ENCODE measurements around the gene PARD6G. TPM values are rescaled to one million over a fixed set of nuclear protein-coding genes. Genes with fewer than 3 reads are reported as not detected.

PARD6G gene
- total and polyA plus RNA-seq, 2 experiments from 2014 or later = 8.2 to 11.8 TPM

- DNase-seq (ENCODE audit: low spot score) = no peak
- WGBS (ENCODE audit: low lambda C conversion rate, missing lambda C conversion rate) = 98% methylated on average over 77 of the region's 109 CpGs
- Histone ChIP-seq H3K36me3 (replicated peaks; ENCODE audit: insufficient read depth, low read depth) (no peaks in the 10 kb centered on the region), H3K9me3 (ENCODE audit: low read depth) (no peaks in the 10 kb centered on the region), H3K27me3 (no peaks in the 10 kb centered on the region), H3K4me1 (ENCODE audit: insufficient read depth) (no peaks in the 10 kb centered on the region), H3K4me2 (no peak overlapping the region), H3K79me2 (no peaks in the 10 kb centered on the region), H3K9me2 (replicated peaks; ENCODE audit: insufficient read depth) (no peaks in the 10 kb centered on the region), H4K20me1 (ENCODE audit: insufficient read depth, poor library complexity, severe bottlenecking) (no peaks in the 10 kb centered on the region), H3K4me3 (no peak overlapping the region), H3K27ac (no peak overlapping the region), H2AFZ (no peak overlapping the region)
- no peak for TF ChIP-seq CTCF (IDR thresholded peaks at IDR 0.05; ENCODE audit: poor library complexity)
- no peak for TF ChIP-seq EZH2phosphoT487 (IDR thresholded peaks at IDR 0.05; ENCODE audit: low read depth, severe bottlenecking, unreplicated experiment)
- TF ChIP-seq EZH2 (IDR thresholded peaks at IDR 0.05; ENCODE audit: borderline replicate concordance) = no peak
These were observed 87.3 kb downstream of the PARD6G start for GRCh38 chr18:80159713-80160636.

- no peak overlapping the region for H2AFZ ChIP-seq
- H3K27me3 ChIP-seq = no peaks in the 10 kb centered on the region
- DNase-seq (ENCODE audit: low spot score) = no peak
- no peaks in the 10 kb centered on the region for H4K20me1 ChIP-seq (ENCODE audit: insufficient read depth, poor library complexity, severe bottlenecking)
- H3K36me3 ChIP-seq (replicated peaks; ENCODE audit: insufficient read depth, low read depth) = no peaks in the 10 kb centered on the region
- no peak overlapping the region for H3K27ac ChIP-seq
- no peaks in the 10 kb centered on the region for H3K79me2 ChIP-seq
- no peak overlapping the region for H3K4me2 ChIP-seq
- no peaks in the 10 kb centered on the region for H3K9me2 ChIP-seq (replicated peaks; ENCODE audit: insufficient read depth)
- TF ChIP-seq CTCF (IDR thresholded peaks at IDR 0.05; ENCODE audit: poor library complexity) = no peak
- no peak for TF ChIP-seq EZH2 (IDR thresholded peaks at IDR 0.05; ENCODE audit: borderline replicate concordance)
- no peak for TF ChIP-seq EZH2phosphoT487 (IDR thresholded peaks at IDR 0.05; ENCODE audit: low read depth, severe bottlenecking, unreplicated experiment)
- 90% methylated on average over 5 of the region's 5 CpGs for WGBS (ENCODE audit: low lambda C conversion rate, missing lambda C conversion rate)
- H3K4me3 ChIP-seq = no peak overlapping the region
- H3K9me3 ChIP-seq (ENCODE audit: low read depth) = no peaks in the 10 kb centered on the region
- H3K4me1 ChIP-seq (ENCODE audit: insufficient read depth) = no peaks in the 10 kb centered on the region
These were observed 88.9 kb downstream of the PARD6G start for GRCh38 chr18:80158365-80158764.

DNA sequence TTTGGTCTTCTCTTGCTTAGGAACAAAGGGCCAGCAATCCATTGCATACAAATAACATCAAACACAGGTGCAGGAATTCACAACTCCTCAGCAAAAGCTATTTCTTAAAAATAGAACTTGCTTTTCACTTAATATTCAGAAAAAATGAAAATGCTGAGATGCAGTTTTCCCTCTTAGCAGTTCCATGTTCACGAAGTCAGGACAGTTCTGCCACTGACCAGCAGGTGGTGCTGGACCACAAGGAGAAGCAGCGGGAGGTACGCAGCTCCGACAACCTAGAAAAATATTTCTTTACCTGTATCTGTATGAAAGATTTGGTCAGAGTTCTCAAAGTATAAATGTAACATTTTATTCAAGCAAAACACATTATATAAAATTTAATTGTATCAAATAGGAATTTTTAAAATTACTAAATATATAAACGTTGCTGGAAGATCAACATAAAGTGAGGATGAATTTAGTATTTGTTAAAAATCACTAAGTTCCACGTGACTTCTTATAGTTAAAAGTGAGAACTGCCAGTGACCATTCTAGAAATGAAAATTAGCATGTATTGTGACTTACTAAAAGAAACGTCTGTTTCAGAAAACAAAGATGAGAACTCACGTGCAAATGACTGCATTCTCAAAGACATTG lies 89.5 kb downstream of the PARD6G start:
- Histone ChIP-seq H3K4me2 (no peak overlapping the region), H3K9me2 (replicated peaks; ENCODE audit: insufficient read depth) (no peaks in the 10 kb centered on the region), H3K9me3 (ENCODE audit: low read depth) (no peaks in the 10 kb centered on the region), H3K79me2 (no peaks in the 10 kb centered on the region), H3K4me1 (ENCODE audit: insufficient read depth) (no peaks in the 10 kb centered on the region), H3K4me3 (no peak overlapping the region), H3K27me3 (no peaks in the 10 kb centered on the region), H3K27ac (no peak overlapping the region), H4K20me1 (ENCODE audit: insufficient read depth, poor library complexity, severe bottlenecking) (no peaks in the 10 kb centered on the region), H3K36me3 (replicated peaks; ENCODE audit: insufficient read depth, low read depth) (no peaks in the 10 kb centered on the region), H2AFZ (no peak overlapping the region)
- 61% methylated on average over 8 of the region's 8 CpGs for WGBS (ENCODE audit: low lambda C conversion rate, missing lambda C conversion rate)
- TF ChIP-seq CTCF (IDR thresholded peaks at IDR 0.05; ENCODE audit: poor library complexity) (peak; percentile 95), EZH2 (IDR thresholded peaks at IDR 0.05; ENCODE audit: borderline replicate concordance) (no peak)
- DNase-seq (ENCODE audit: low spot score) = peak; percentile 87
